Measurements from ENCODE around the gene XPR1.

DNA sequence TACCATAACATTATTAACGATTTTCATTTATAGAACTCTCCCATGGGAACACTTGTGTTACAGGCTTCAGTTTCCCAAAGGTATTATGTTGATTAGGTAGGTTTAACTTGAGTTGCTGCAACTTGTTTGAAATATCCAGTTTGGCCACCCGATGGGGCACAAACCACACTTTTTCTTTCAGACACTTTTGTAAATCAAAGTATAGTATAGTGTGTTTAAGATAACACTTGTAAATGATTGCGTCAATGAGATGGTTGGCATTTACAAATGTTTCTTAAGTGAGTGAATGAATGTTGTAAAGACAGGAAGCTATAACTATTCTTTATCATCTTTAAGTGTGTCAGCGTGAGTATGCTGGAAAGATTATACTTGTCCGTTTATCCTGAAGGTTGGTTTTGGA lies 4.3 kb downstream of the XPR1 start:
- TF ChIP-seq, protein P1, sequence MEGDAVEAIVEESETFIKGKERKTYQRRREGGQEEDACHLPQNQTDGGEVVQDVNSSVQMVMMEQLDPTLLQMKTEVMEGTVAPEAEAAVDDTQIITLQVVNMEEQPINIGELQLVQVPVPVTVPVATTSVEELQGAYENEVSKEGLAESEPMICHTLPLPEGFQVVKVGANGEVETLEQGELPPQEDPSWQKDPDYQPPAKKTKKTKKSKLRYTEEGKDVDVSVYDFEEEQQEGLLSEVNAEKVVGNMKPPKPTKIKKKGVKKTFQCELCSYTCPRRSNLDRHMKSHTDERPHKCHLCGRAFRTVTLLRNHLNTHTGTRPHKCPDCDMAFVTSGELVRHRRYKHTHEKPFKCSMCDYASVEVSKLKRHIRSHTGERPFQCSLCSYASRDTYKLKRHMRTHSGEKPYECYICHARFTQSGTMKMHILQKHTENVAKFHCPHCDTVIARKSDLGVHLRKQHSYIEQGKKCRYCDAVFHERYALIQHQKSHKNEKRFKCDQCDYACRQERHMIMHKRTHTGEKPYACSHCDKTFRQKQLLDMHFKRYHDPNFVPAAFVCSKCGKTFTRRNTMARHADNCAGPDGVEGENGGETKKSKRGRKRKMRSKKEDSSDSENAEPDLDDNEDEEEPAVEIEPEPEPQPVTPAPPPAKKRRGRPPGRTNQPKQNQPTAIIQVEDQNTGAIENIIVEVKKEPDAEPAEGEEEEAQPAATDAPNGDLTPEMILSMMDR (IDR thresholded peaks at IDR 0.05) = no peak
- no peak for TF ChIP-seq POLR2A (IDR thresholded peaks at IDR 0.05)

Measured in uterus (tissue), 2 donors.